Neural progenitor cell (in vitro differentiated cells): ENCODE results near the gene IFT74. TPM values are rescaled to one million over a fixed set of nuclear protein-coding genes. Genes with fewer than 3 reads are reported as not detected.

Experiments
- DNase-seq: peaks from one replicate; pipeline ENCODE4 v3.0.0-alpha.2; 2016; ENCODE audit warnings: low spot score
- H2AFZ ChIP-seq: fragments of 200-600 bp; sonication (generic); replicated peaks from 2 replicates; pipeline ENCODE4 v1.6.1; 2016; ENCODE audit warnings: antibody characterized with exemption
- H3F3A ChIP-seq: fragments of 200-600 bp; sonication (generic); 2 replicates; pipeline ENCODE4 v1.6.1; 2016; ENCODE audit warnings: antibody characterized with exemption, low read depth
- H3K27ac ChIP-seq: fragments of 200-600 bp; sonication (generic); 2 replicates; pipeline ENCODE4 v1.5.1; 2016; ENCODE audit warnings: mild to moderate bottlenecking
- H3K27me3 ChIP-seq: fragments of 200-600 bp; sonication (generic); 2 replicates; pipeline ENCODE4 v1.6.1; 2016; ENCODE audit warnings: mild to moderate bottlenecking, moderate library complexity
- H3K36me3 ChIP-seq: fragments of 200-600 bp; sonication (generic); 2 replicates; pipeline ENCODE4 v1.5.1; 2016
- H3K4me1 ChIP-seq: fragments of 200-600 bp; sonication (generic); 2 replicates; pipeline ENCODE4 v1.6.1; 2016; ENCODE audit warnings: mixed run types
- H3K4me2 ChIP-seq: fragments of 200-600 bp; sonication (generic); 2 replicates; pipeline ENCODE4 v1.6.1; 2016
- H3K4me3 ChIP-seq: fragments of 200-600 bp; sonication (generic); 2 replicates; pipeline ENCODE4 v1.5.1; 2016
- H3K79me2 ChIP-seq: fragments of 200-600 bp; sonication (generic); 2 replicates; pipeline ENCODE4 v1.6.1; 2016; ENCODE audit warnings: low read depth
- H3K9ac ChIP-seq: fragments of 200-600 bp; sonication (generic); 2 replicates; pipeline ENCODE4 v1.6.1; 2016
- H3K9me3 ChIP-seq: fragments of 200-600 bp; sonication (generic); 2 replicates; pipeline ENCODE4 v1.5.1; 2016; ENCODE audit warnings: low read depth
- H4K20me1 ChIP-seq: fragments of 200-600 bp; sonication (generic); 2 replicates; pipeline ENCODE4 v1.6.1; 2016; ENCODE audit warnings: low read depth
- H3K27ac Mint-ChIP-seq: 3 replicates; pipeline ENCODE4 v1.8.0; 2021; ENCODE audit warnings: mixed read lengths
- H3K27me3 Mint-ChIP-seq: 2 replicates; pipeline ENCODE4 v1.8.0; 2022; ENCODE audit warnings: low read depth, mild to moderate bottlenecking, inconsistent platforms, moderate library complexity, mixed read lengths; ENCODE audit not compliant: insufficient read depth
- H3K36me3 Mint-ChIP-seq: 3 replicates; pipeline ENCODE4 v1.8.0; 2021; ENCODE audit warnings: mixed read lengths
- H3K4me1 Mint-ChIP-seq: 3 replicates; pipeline ENCODE4 v1.8.0; 2021; ENCODE audit warnings: mixed read lengths
- H3K4me3 Mint-ChIP-seq: 3 replicates; pipeline ENCODE4 v1.8.0; 2021; ENCODE audit warnings: mild to moderate bottlenecking, moderate library complexity, mixed read lengths
- H3K9me3 Mint-ChIP-seq: 3 replicates; pipeline ENCODE4 v1.8.0; 2020; ENCODE audit warnings: mixed read lengths
- CTCF ChIP-seq: fragments of 200-600 bp; sonication (generic); IDR thresholded peaks from 2 replicates; pipeline ENCODE4 v1.5.1; 2017; ENCODE audit warnings: antibody characterized with exemption, mild to moderate bottlenecking
- EZH2 ChIP-seq: fragments of 200-600 bp; sonication (generic); IDR thresholded peaks from 2 replicates; pipeline ENCODE4 v1.6.1; 2017; ENCODE audit warnings: antibody characterized with exemption, mild to moderate bottlenecking, moderate library complexity
- EZH2phosphoT487 ChIP-seq: fragments of 200-600 bp; sonication (generic); IDR thresholded peaks from 2 replicates; pipeline ENCODE4 v1.6.1; 2017; ENCODE audit warnings: antibody characterized with exemption
- total RNA-seq: library from RNA; depleted of rRNA; stranded (reverse); fragments of >200 nt; gene quantifications from 2 replicates; pipeline ENCODE4 v1.2.3, GENCODE V29; 2015; ENCODE audit warnings: low replicate concordance

Gene IFT74
- total RNA-seq, 1 donor from 2014 or later, result 81.2 TPM

- H3K27ac Mint-ChIP-seq, result no peak overlapping the region
- H3K36me3 Mint-ChIP-seq, result peaks cover 8% of the 10 kb centered on the region
- H3K9me3 ChIP-seq, result no peaks in the 10 kb centered on the region
- H3K9ac ChIP-seq, result no peak overlapping the region
- H3K4me1 ChIP-seq, result no peaks in the 10 kb centered on the region
- peaks cover 10% of the 10 kb centered on the region for H3K36me3 ChIP-seq
- DNase-seq, result no peak
- H3K4me3 Mint-ChIP-seq, result no peak overlapping the region
- H4K20me1 ChIP-seq, result no peaks in the 10 kb centered on the region
- TF ChIP-seq CTCF (no peak), EZH2 (no peak), EZH2phosphoT487 (no peak)
- no peak overlapping the region for H3K27ac ChIP-seq
- no peaks in the 10 kb centered on the region for H3K27me3 ChIP-seq
- no peak overlapping the region for H2AFZ ChIP-seq
- no peak overlapping the region for H3K4me2 ChIP-seq
- no peaks in the 10 kb centered on the region for H3K4me1 Mint-ChIP-seq
- no peaks in the 10 kb centered on the region for H3F3A ChIP-seq
- H3K27me3 Mint-ChIP-seq, result no peaks in the 10 kb centered on the region
- no peak overlapping the region for H3K4me3 ChIP-seq
- no peaks in the 10 kb centered on the region for H3K79me2 ChIP-seq
- no peaks in the 10 kb centered on the region for H3K9me3 Mint-ChIP-seq
Measured at GRCh38 chr9:27053369-27054022, 97.3 kb downstream of the IFT74 start.

GRCh38 chr9:27054125-27054524 lies 97.9 kb downstream of the IFT74 start:
- TF ChIP-seq EZH2, result no peak
- no peak for TF ChIP-seq CTCF
- TF ChIP-seq EZH2phosphoT487, result no peak
- Histone ChIP-seq H3K4me3 (no peak overlapping the region), H4K20me1 (no peaks in the 10 kb centered on the region), H3K4me1 (no peaks in the 10 kb centered on the region), H3F3A (no peaks in the 10 kb centered on the region), H3K79me2 (no peaks in the 10 kb centered on the region), H3K9me3 (no peaks in the 10 kb centered on the region), H3K9ac (no peak overlapping the region), H3K27ac (no peak overlapping the region), H3K36me3 (peaks cover 10% of the 10 kb centered on the region), H2AFZ (no peak overlapping the region), H3K27me3 (no peaks in the 10 kb centered on the region), H3K4me2 (no peak overlapping the region)
- H3K27me3 Mint-ChIP-seq, result no peaks in the 10 kb centered on the region
- no peak overlapping the region for H3K4me3 Mint-ChIP-seq
- no peaks in the 10 kb centered on the region for H3K4me1 Mint-ChIP-seq
- H3K27ac Mint-ChIP-seq, result no peak overlapping the region
- peaks cover 6% of the 10 kb centered on the region for H3K36me3 Mint-ChIP-seq
- no peak for DNase-seq
- no peaks in the 10 kb centered on the region for H3K9me3 Mint-ChIP-seq

- Histone ChIP-seq H4K20me1 (no peaks in the 10 kb centered on the region), H3K9ac (no peak overlapping the region), H2AFZ (no peak overlapping the region), H3K4me3 (no peak overlapping the region), H3K27ac (no peak overlapping the region), H3K36me3 (peaks cover 10% of the 10 kb centered on the region), H3F3A (no peaks in the 10 kb centered on the region), H3K27me3 (no peaks in the 10 kb centered on the region), H3K4me1 (no peaks in the 10 kb centered on the region), H3K4me2 (no peak overlapping the region), H3K9me3 (no peaks in the 10 kb centered on the region), H3K79me2 (no peaks in the 10 kb centered on the region)
- Mint-ChIP-seq H3K36me3 (peaks cover 6% of the 10 kb centered on the region), H3K27ac (no peak overlapping the region), H3K27me3 (no peaks in the 10 kb centered on the region), H3K9me3 (no peaks in the 10 kb centered on the region), H3K4me1 (no peaks in the 10 kb centered on the region), H3K4me3 (no peak overlapping the region)
- no peak for DNase-seq
- TF ChIP-seq EZH2 (no peak), CTCF (no peak), EZH2phosphoT487 (no peak)
Measured at GRCh38 chr9:27054841-27055240, 98.6 kb downstream of the IFT74 start.
